ENCODE data around the gene PBX3. TPM values are rescaled to one million over a fixed set of nuclear protein-coding genes. Genes with fewer than 3 reads are reported as not detected.

PBX3 gene
- total RNA-seq, 2 experiments from 2014 or later, result 40.8 to 54.6 TPM

DNA sequence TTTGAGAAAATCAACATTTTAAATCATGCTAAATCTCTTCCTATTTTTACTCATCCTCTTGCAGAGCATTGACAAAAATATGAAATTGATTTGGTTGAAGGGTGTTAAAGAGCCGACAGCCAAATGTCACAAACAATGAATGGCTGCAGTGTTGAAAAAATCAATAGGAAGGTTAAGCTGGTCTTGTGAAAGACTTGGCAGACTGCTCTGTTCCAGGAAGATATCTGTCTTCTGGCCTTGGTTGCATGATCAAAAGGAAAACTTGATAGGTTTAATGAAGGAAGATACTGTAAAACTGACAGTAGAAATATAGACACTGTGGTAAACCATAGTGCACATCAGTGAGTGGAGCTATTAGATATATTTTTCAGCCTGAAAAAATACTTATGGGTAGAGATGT lies 103.6 kb downstream of the PBX3 start:
- Histone ChIP-seq H2AFZ (ENCODE audit: low read length) (no peak overlapping the region), H3K27ac (ENCODE audit: low read depth, low read length, poor library complexity, severe bottlenecking) (no peak overlapping the region), H3K4me1 (ENCODE audit: insufficient read depth, low read length, poor library complexity, severe bottlenecking) (no peaks in the 10 kb centered on the region), H3K9me3 (ENCODE audit: low read length) (no peaks in the 10 kb centered on the region), H3K9me2 (ENCODE audit: insufficient read depth, low read length) (no peaks in the 10 kb centered on the region), H3K36me3 (ENCODE audit: insufficient read depth, low read length) (no peaks in the 10 kb centered on the region), H3K79me2 (ENCODE audit: insufficient read depth, low read depth, low read length) (no peaks in the 10 kb centered on the region; the same call in 1 of the 2 replicates), H3K4me2 (ENCODE audit: low read length) (no peak overlapping the region), H4K20me1 (ENCODE audit: insufficient read depth, low read length) (no peaks in the 10 kb centered on the region), H3K4me3 (ENCODE audit: low read depth, low read length, poor library complexity, severe bottlenecking) (no peak overlapping the region)
- TF ChIP-seq, protein P1, sequence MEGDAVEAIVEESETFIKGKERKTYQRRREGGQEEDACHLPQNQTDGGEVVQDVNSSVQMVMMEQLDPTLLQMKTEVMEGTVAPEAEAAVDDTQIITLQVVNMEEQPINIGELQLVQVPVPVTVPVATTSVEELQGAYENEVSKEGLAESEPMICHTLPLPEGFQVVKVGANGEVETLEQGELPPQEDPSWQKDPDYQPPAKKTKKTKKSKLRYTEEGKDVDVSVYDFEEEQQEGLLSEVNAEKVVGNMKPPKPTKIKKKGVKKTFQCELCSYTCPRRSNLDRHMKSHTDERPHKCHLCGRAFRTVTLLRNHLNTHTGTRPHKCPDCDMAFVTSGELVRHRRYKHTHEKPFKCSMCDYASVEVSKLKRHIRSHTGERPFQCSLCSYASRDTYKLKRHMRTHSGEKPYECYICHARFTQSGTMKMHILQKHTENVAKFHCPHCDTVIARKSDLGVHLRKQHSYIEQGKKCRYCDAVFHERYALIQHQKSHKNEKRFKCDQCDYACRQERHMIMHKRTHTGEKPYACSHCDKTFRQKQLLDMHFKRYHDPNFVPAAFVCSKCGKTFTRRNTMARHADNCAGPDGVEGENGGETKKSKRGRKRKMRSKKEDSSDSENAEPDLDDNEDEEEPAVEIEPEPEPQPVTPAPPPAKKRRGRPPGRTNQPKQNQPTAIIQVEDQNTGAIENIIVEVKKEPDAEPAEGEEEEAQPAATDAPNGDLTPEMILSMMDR (conservative IDR thresholded peaks at IDR 0.05; ENCODE audit: low read length), result no peak
- no peak for TF ChIP-seq EZH2phosphoT487 (IDR thresholded peaks at IDR 0.05; ENCODE audit: borderline replicate concordance, low read depth, low read length)
- BruUV-seq (replicated peaks), result no TSS peak
- ChIA-PET POLR2A (interaction anchor here (0.5 to 0.9 kb wide), 2 partner anchors 17 to 980 kb away, joined by 3 to 4 read pairs; no protein-coding TSS in a partner anchor), CTCF (ENCODE audit: unreplicated experiment) (no interaction called here)
- DNase-seq (ENCODE audit: low spot score), result no peak
- intact Hi-C loops (cut with micrococcal nuclease; ENCODE audit: unreplicated experiment), result no loop called here

DNA sequence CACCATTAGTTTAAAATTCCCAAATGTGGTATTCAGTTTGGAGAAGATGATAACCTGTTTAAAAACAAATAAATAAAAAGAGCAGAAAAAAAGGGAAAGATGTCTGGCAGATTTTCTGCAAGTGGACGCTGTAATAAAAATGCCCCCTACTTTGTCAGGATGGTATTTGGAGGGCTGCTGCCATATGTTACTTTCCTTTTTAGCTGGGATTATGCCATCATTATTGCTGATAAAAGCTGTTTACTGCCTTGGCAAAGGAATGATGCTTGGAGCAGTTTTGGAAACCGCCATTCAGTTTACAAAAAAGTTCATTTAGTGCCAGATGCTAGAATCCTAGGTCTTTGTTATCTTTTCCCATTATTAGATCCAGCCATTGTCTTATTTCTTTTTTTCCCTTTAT lies 104.8 kb downstream of the PBX3 start:
- BruUV-seq (replicated peaks), result no TSS peak
- Histone ChIP-seq H3K4me3 (ENCODE audit: low read depth, low read length, poor library complexity, severe bottlenecking) (no peak overlapping the region), H3K27ac (ENCODE audit: low read depth, low read length, poor library complexity, severe bottlenecking) (no peak overlapping the region), H3K4me2 (ENCODE audit: low read length) (no peak overlapping the region), H3K79me2 (ENCODE audit: insufficient read depth, low read depth, low read length) (no peaks in the 10 kb centered on the region; the same call in 1 of the 2 replicates), H2AFZ (ENCODE audit: low read length) (no peak overlapping the region), H3K9me3 (ENCODE audit: low read length) (no peaks in the 10 kb centered on the region), H3K4me1 (ENCODE audit: insufficient read depth, low read length, poor library complexity, severe bottlenecking) (no peaks in the 10 kb centered on the region), H3K36me3 (ENCODE audit: insufficient read depth, low read length) (no peaks in the 10 kb centered on the region), H3K9me2 (ENCODE audit: insufficient read depth, low read length) (no peaks in the 10 kb centered on the region), H4K20me1 (ENCODE audit: insufficient read depth, low read length) (peaks cover 6% of the 10 kb centered on the region; the same call in 1 of the 2 replicates)
- POLR2A ChIA-PET, result interaction anchor here (0.6 to 0.7 kb wide), 3 partner anchors 11 to 40 kb away, joined by 3 read pairs; no protein-coding TSS in a partner anchor
- no peak for TF ChIP-seq EZH2phosphoT487 (IDR thresholded peaks at IDR 0.05; ENCODE audit: borderline replicate concordance, low read depth, low read length)
- TF ChIP-seq, protein P1 (conservative IDR thresholded peaks at IDR 0.05; ENCODE audit: low read length), result no peak
- intact Hi-C loops (cut with micrococcal nuclease; ENCODE audit: unreplicated experiment), result no loop called here
- DNase-seq (ENCODE audit: low spot score), result no peak
- CTCF ChIA-PET (ENCODE audit: unreplicated experiment), result no interaction called here

DNA sequence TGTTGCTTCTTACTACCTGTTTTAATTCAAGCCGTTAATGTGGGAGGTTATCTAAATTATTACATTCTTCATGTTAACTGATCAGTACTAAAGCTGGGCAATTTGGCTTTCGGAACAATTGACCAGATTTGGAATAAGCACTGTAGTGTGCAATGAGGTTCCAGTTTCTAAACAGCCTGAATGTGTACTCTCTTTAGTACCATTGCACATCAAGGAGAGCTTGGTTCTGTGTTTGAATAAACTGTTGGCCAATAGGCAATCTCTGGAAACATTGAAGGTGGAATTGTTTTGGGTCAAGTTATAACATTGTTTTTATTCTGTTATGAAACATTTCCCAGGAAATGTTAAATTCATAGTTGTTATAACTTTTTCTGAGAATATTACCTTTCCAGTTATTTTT lies 105.2 kb downstream of the PBX3 start:
- BruUV-seq (replicated peaks), result no TSS peak
- TF ChIP-seq, protein P1 (conservative IDR thresholded peaks at IDR 0.05; ENCODE audit: low read length), result no peak
- no peak for TF ChIP-seq EZH2phosphoT487 (IDR thresholded peaks at IDR 0.05; ENCODE audit: borderline replicate concordance, low read depth, low read length)
- H4K20me1 ChIP-seq (ENCODE audit: insufficient read depth, low read length), result peaks cover 6% of the 10 kb centered on the region; the same call in 1 of the 2 replicates
- ChIA-PET POLR2A (interaction anchor here (0.6 kb wide), 2 partner anchors 11 to 21 kb away, joined by 3 read pairs; no protein-coding TSS in a partner anchor), CTCF (ENCODE audit: unreplicated experiment) (no interaction called here)
- no peaks in the 10 kb centered on the region for H3K9me3 ChIP-seq (ENCODE audit: low read length)
- no peak overlapping the region for H3K27ac ChIP-seq (ENCODE audit: low read depth, low read length, poor library complexity, severe bottlenecking)
- DNase-seq (ENCODE audit: low spot score), result no peak
- H3K9me2 ChIP-seq (ENCODE audit: insufficient read depth, low read length), result no peaks in the 10 kb centered on the region
- no peaks in the 10 kb centered on the region for H3K36me3 ChIP-seq (ENCODE audit: insufficient read depth, low read length)
- H2AFZ ChIP-seq (ENCODE audit: low read length), result no peak overlapping the region
- H3K4me2 ChIP-seq (ENCODE audit: low read length), result no peak overlapping the region
- no peaks in the 10 kb centered on the region for H3K79me2 ChIP-seq (ENCODE audit: insufficient read depth, low read depth, low read length)
- intact Hi-C loops (cut with micrococcal nuclease; ENCODE audit: unreplicated experiment), result no loop called here
- H3K4me3 ChIP-seq (ENCODE audit: low read depth, low read length, poor library complexity, severe bottlenecking), result no peak overlapping the region
- no peaks in the 10 kb centered on the region for H3K4me1 ChIP-seq (ENCODE audit: insufficient read depth, low read length, poor library complexity, severe bottlenecking)

Measured in OCI-LY7 (cell line).